Measurements from ENCODE around the gene PKNOX1.

DNA sequence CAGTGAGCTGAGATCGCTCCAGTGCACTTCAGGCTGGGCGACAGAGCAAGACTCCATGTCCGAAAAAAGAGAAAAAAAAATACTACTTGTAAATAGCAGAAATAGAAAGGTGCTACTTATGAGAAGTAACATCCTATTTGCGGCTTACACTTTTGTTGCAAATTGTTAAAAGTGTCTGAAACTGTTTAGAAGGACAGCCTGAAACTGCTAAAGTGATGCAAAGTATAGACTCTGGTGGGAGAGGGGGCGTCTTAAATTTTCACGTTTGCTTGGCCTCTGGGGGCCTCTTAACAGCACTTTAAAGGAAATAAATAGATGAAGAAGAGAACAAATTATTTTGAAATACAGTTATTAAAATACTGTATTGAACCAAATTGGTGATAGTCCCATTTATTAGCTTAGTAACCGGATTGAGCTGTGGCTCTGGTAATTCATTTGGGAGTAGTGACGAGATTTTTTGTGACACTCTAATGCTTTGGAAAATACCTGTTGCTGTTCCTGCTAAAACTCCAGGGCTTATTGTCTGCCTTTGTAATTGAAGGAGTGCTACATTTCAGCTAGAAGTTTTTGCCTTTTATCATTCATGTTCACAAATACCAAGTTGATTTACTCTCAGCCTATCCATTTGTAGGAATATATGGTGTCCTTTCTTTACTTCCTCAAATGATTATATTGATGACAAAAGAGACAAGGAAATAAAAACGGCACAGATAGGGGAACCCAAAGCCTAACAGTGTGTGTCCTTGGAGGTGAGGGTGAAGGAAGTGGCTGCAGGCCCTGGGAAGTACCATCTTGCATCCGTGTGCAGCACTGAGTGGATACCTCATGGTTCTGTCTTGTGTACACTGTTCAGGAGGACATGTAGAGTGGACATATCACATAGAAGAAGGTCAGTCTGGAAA lies 6.2 kb downstream of the PKNOX1 start:
- TF ChIP-seq EZH2 (IDR thresholded peaks at IDR 0.05) = no peak
- TF ChIP-seq, protein P1, sequence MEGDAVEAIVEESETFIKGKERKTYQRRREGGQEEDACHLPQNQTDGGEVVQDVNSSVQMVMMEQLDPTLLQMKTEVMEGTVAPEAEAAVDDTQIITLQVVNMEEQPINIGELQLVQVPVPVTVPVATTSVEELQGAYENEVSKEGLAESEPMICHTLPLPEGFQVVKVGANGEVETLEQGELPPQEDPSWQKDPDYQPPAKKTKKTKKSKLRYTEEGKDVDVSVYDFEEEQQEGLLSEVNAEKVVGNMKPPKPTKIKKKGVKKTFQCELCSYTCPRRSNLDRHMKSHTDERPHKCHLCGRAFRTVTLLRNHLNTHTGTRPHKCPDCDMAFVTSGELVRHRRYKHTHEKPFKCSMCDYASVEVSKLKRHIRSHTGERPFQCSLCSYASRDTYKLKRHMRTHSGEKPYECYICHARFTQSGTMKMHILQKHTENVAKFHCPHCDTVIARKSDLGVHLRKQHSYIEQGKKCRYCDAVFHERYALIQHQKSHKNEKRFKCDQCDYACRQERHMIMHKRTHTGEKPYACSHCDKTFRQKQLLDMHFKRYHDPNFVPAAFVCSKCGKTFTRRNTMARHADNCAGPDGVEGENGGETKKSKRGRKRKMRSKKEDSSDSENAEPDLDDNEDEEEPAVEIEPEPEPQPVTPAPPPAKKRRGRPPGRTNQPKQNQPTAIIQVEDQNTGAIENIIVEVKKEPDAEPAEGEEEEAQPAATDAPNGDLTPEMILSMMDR (IDR thresholded peaks at IDR 0.05 in 2 of 3, conservative IDR thresholded peaks at IDR 0.05 in 1 of 3; ENCODE audit: borderline replicate concordance in 1 of 3, insufficient read depth in 1 of 3, low read depth in 2 of 3, low read length in 2 of 3) = no peak
- TF ChIP-seq POLR2A (IDR thresholded peaks at IDR 0.05; ENCODE audit: borderline replicate concordance, extremely low read depth, insufficient read depth, insufficient read length) = no peak
- no peak for TF ChIP-seq MAX (IDR thresholded peaks at IDR 0.05)
- no peak for TF ChIP-seq POLR2AphosphoS5 (IDR thresholded peaks at IDR 0.05; ENCODE audit: low read depth, low read length)
- TF ChIP-seq TCF7L2 (IDR thresholded peaks at IDR 0.05; ENCODE audit: borderline replicate concordance, extremely low read depth, insufficient read depth, insufficient read length) = no peak
- TF ChIP-seq EZH2phosphoT487 (IDR thresholded peaks at IDR 0.05; ENCODE audit: borderline replicate concordance) = no peak
- TF ChIP-seq RAD21 (IDR thresholded peaks at IDR 0.05; ENCODE audit: low read depth) = no peak
- TF ChIP-seq, protein P2, sequence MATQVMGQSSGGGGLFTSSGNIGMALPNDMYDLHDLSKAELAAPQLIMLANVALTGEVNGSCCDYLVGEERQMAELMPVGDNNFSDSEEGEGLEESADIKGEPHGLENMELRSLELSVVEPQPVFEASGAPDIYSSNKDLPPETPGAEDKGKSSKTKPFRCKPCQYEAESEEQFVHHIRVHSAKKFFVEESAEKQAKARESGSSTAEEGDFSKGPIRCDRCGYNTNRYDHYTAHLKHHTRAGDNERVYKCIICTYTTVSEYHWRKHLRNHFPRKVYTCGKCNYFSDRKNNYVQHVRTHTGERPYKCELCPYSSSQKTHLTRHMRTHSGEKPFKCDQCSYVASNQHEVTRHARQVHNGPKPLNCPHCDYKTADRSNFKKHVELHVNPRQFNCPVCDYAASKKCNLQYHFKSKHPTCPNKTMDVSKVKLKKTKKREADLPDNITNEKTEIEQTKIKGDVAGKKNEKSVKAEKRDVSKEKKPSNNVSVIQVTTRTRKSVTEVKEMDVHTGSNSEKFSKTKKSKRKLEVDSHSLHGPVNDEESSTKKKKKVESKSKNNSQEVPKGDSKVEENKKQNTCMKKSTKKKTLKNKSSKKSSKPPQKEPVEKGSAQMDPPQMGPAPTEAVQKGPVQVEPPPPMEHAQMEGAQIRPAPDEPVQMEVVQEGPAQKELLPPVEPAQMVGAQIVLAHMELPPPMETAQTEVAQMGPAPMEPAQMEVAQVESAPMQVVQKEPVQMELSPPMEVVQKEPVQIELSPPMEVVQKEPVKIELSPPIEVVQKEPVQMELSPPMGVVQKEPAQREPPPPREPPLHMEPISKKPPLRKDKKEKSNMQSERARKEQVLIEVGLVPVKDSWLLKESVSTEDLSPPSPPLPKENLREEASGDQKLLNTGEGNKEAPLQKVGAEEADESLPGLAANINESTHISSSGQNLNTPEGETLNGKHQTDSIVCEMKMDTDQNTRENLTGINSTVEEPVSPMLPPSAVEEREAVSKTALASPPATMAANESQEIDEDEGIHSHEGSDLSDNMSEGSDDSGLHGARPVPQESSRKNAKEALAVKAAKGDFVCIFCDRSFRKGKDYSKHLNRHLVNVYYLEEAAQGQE (IDR thresholded peaks at IDR 0.05; ENCODE audit: low read depth) = no peak

All from HCT116 (cell line).